GM19463 (cell line): ENCODE measurements around the gene GCH1.

ENCODE experiments used
- ATAC-seq: cut with Tn5 transposase; IDR thresholded peaks from one replicate; pipeline ENCODE4 v1.9.1; 2021; ENCODE audit warnings: mild to moderate bottlenecking, moderate library complexity; ENCODE audit not compliant: unreplicated experiment

The GCH1 gene

DNA sequence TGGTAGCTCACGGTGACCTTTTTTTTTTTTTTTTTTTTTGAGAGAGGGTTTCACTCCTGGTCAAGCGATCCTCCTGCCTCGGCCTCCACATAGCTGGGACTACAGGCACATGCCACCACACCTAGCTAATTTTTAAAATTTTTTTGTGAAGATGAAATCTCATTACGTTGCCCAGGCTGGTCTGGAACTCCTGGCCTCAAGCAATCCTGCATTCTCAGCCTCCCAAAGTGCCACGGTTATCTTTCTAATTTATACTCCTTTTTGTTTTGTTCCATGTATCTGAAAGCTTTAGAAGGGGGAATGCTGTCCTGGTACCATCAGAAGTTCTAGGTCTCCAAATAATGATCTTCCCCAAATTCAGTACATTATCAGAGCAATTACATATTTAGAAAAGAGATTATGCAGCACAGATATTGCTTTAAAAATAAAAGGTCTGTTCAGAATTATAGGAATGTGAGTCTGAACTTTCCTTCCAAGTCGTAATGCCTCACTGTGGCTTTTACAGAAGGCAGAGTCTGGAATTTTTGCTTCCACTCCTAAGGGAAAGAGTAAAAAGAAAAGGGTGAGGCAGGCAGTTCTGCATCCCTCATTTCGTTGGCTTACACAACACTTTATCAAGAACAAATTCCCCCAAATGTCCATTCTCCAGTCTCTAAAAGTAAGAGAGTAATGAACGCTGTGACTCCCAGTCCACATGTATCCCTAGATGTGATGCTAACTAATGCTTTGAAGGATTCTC, 73.0 kb downstream of the GCH1 start:
- no peak for ATAC-seq

- no peak for ATAC-seq
Observed at GRCh38 chr14:54828037-54828436, 74.6 kb downstream of the GCH1 start.

- no peak for ATAC-seq
Observed at GRCh38 chr14:54823757-54824549, 78.7 kb downstream of the GCH1 start.

GRCh38 chr14:54822685-54823084, 79.9 kb downstream of the GCH1 start:
- ATAC-seq = no peak

- ATAC-seq = no peak
Observed at GRCh38 chr14:54818201-54819133, 84.2 kb downstream of the GCH1 start.

DNA sequence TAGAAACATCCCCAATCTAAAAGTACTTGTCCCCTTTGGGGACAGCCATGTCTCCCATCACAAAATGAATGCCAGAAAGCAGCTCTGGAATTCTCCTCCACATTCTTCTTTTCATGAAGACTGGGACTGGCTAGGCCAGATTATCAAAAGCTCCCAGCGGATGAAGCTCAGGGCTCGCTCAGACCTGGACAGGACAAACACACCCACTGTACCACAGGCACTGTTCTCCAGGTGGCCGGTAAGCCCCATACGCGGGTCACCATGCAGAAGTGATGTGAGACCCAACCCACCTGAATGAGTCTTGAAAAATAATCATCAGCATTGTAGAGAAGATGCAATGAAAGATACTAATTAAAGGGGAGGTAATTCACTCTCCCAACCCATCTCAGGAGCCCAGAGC, 85.1 kb downstream of the GCH1 start:
- no peak for ATAC-seq

GRCh38 chr14:54816450-54816849, 86.2 kb downstream of the GCH1 start:
- ATAC-seq = no peak

GRCh38 chr14:54815515-54815914, 87.1 kb downstream of the GCH1 start:
- ATAC-seq = no peak

DNA sequence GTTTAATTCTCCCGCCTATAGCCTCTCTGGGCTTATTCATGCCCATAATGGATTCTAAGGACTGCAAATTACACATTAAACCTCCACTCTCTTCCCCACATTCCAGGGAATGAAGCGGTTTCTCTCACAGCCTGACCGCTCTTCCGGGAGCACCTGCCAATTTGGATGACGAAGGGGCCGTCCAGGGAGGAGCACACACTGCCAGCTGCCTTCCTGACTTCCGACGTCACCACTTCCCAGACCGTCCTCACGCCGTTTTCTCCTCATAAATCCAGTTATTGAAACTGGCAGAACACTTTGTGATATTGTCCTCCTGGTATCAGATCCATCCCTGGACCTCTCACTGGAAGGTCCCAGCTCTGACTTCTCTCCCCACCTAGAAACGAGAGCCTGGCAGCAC, 87.6 kb downstream of the GCH1 start:
- ATAC-seq = no peak

DNA sequence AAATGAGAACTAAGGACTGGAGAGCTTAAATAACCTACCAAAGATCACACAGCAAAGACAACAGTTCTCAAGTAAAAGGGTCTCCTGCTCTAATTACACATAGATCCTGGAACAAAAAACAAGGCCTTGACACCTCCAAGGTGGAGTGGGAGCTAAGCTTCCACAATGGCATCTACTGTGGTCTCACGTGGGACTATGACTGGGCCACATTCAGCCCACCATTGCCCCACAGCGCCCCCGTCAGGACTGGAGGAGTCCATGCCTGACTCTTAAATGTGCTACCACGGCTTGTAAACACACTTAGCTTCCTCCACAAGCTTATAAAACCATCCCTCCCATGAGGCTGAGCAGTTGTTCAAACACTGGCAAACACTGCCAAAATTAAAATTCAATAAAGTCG, 88.5 kb downstream of the GCH1 start:
- no peak for ATAC-seq

GRCh38 chr14:54813081-54813480, 89.5 kb downstream of the GCH1 start:
- ATAC-seq = no peak

DNA sequence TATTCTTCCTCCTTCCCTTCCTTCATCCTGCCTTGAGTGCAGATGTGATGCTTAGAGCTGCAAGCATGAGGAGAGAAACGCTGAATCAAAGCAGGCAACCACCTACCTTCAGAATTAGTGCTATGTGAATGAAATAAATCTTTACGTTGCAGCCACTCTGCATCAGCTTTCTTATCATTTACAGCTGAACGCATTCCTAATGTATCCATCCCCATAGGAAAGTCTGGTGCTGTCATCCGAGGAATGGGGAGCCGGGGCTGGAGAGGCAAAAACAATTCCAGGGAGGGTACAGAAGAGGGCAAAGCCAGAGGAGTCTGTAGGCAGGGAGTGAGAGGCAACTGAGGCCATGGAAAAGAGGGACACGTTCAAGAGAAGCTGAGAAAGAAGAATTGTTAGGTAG, 90.0 kb downstream of the GCH1 start:
- ATAC-seq = no peak

- ATAC-seq = no peak
Observed at GRCh38 chr14:54809767-54810166, 92.9 kb downstream of the GCH1 start.

DNA sequence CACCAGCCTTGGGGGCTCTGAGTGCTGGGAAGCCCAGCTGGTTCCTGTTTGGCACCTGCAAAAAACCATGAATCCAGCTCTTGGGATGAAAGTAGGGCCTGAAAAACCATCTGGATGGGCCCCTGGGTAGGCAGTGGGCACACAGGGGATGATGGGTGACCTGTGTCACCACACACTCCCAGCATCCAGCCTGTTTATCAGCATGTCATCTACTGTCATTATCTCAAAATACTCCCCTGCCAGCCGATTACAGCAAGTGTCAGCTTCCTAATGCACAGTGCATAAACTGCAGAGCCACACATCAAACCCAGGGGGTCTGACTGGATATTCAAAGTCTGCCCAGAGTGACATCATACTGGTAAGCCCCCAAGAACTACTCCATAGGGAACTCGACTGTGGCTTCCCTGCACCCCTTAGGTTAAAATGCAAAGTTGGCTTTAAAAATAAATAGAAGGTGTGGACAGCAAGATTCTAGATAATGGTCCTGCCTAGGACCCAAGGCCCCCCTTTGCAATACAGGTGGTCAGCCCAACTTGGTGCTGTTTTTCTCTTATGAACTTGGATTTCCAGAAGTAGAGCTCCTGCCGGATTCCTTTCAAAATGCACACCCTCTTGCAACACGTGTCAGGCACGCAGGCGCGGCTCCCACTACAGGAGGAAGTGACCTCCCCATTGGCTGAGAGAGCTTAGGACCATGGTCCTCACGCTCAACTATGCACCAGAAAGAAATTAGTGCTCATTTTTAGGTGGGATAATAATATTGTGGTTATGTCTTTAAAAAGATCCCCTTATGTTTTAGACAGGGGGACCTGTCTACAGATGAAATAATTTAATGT, 94.1 kb downstream of the GCH1 start:
- no peak for ATAC-seq

DNA sequence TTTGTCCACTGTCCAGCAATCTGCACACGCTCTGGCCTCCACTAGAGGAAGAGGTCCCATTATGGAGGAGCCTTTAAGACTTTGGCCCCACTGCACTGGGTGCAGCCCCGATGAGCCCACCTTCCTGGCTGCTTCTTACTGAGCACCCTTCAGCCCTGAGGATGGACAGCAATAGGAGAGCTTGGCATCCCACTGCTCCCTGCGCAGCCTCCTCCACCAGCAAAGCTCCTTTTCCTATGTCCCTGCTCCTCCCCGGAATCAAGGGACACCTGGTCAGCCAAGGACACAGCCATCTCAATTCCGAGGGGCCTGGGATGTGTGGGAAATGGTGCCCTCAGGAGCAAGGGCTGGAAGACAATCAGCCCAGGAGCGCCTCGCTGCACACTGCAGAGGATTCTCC, 94.7 kb downstream of the GCH1 start:
- ATAC-seq = no peak

- ATAC-seq = no peak
Observed at GRCh38 chr14:54807428-54807827, 95.2 kb downstream of the GCH1 start.

DNA sequence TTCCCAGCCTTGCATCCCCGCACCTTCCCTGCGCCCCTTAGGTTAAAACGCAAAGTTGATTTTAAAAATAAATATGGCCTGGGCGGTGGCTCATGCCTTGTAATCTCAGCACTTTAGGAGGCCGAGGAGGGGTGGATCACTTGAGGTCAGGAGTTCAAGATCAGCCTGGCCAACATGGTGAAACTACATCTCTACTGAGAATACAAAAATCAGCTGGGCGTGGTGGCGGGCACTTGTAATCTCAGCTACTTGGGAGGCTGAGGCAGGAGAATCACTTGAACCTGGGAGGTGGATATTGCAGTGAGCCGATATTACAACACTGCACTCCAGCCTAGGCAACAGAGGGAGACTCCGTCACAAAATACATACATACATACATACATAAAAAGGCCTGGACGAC, 96.0 kb downstream of the GCH1 start:
- ATAC-seq = no peak

DNA sequence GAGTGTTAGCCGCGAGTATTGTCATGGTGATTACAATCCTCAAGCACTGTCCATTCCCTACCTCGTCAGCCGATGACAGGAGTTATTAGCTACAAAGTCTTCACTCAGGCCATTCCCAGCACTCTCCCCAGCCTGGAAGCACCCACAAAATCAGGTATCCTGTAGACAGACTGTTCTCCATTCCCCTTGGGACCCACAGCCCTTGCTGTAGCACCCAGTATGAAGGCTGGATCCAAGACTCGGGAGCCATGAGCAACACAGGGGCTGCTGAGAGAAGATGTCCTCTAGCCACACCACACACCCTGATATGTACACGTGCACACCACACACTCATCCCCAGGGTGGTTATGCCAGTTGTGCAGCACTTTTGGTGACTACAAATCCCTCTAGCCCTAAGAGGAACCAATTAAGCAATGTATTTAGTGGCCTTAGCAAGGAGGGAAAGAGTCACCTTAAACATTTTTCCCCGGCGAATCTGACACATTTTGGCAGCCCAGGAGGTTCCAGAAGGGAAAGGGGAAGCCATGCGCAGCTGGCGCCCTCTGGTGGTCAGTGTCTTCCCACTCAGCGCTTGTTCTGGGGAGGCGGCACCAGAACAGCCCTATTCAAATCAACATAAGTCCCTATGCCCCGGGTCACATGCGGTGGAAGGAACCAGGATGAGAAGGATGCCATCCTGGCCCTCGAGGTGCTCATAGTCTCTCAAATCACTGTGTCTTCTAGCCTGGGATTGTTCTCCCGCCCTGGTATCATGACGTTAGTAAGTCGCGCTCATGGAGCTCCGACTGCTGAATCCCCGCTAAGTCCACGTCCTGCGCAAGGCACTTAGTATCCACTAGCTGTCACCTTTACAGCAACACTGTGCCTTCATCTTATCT, 96.9 kb downstream of the GCH1 start:
- peak; percentile 85 for ATAC-seq

DNA sequence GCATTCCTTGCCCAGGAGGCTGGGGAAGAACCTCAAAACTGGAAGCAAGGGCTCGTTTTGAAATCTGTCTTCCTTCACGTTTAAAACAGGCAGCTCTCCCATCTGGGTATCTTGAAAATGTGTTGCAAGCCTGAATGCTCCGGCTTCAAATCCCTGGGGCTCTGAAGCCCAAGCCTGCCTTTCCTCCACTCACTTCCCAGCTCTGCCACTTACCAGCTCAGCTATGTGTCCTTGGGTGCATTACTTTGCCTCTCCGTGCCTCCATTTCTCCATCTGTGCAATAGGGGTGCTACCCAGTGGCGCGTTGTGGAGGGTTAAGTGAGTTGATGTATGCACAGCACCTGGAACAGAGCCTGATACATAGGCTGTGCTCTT, 97.6 kb downstream of the GCH1 start:
- ATAC-seq = no peak
